Measurements from ENCODE around the gene BGLAP. TPM values are rescaled to one million over a fixed set of nuclear protein-coding genes. Genes with fewer than 3 reads are reported as not detected.
A peak's percentile ranks its signal among the peaks of the same experiment; 100 is the strongest.

BGLAP gene
- polyA plus RNA-seq, 1 experiment = 0.12 TPM

DNA sequence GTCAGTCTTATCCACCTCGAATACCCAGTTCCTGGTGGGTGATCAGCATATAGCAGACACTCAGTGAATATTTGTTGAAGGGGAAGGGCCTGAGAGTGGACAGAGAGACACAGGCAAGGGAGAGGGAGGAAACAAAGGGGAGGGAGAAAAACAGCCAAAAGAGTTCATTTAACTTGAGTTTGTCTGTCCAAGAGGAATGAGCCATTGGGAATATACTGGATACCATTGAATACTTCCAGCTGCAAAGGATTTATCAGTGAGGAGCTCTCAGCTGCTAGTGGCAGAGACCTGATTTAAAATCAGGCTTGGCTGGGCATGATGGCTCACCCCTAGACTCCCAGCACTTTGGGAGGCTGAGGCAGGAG is 11.5 kb upstream of the BGLAP start:
- no peaks in the 10 kb centered on the region for H3K27me3 ChIP-seq (ENCODE audit: control insufficient read depth, insufficient read depth, low read length)
- TF ChIP-seq, protein P1, sequence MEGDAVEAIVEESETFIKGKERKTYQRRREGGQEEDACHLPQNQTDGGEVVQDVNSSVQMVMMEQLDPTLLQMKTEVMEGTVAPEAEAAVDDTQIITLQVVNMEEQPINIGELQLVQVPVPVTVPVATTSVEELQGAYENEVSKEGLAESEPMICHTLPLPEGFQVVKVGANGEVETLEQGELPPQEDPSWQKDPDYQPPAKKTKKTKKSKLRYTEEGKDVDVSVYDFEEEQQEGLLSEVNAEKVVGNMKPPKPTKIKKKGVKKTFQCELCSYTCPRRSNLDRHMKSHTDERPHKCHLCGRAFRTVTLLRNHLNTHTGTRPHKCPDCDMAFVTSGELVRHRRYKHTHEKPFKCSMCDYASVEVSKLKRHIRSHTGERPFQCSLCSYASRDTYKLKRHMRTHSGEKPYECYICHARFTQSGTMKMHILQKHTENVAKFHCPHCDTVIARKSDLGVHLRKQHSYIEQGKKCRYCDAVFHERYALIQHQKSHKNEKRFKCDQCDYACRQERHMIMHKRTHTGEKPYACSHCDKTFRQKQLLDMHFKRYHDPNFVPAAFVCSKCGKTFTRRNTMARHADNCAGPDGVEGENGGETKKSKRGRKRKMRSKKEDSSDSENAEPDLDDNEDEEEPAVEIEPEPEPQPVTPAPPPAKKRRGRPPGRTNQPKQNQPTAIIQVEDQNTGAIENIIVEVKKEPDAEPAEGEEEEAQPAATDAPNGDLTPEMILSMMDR (IDR thresholded peaks at IDR 0.05; ENCODE audit: low read depth, low read length) = no peak
- no peak overlapping the region for H3K27ac ChIP-seq (ENCODE audit: low read depth, low read length)
- DNase-seq (ENCODE audit: low read depth, low spot score) = no peak
- CTCF ChIA-PET = interaction anchor here (0.7 kb wide), 1 partner anchor 205 kb away, joined by 3 read pairs; no protein-coding TSS in a partner anchor
- no peaks in the 10 kb centered on the region for H3K9me3 ChIP-seq (ENCODE audit: control insufficient read depth, insufficient read depth, low read length)
- H3K4me3 ChIP-seq (ENCODE audit: low read depth, low read length) = no peak overlapping the region
- POLR2A ChIA-PET = no interaction called here

DNA sequence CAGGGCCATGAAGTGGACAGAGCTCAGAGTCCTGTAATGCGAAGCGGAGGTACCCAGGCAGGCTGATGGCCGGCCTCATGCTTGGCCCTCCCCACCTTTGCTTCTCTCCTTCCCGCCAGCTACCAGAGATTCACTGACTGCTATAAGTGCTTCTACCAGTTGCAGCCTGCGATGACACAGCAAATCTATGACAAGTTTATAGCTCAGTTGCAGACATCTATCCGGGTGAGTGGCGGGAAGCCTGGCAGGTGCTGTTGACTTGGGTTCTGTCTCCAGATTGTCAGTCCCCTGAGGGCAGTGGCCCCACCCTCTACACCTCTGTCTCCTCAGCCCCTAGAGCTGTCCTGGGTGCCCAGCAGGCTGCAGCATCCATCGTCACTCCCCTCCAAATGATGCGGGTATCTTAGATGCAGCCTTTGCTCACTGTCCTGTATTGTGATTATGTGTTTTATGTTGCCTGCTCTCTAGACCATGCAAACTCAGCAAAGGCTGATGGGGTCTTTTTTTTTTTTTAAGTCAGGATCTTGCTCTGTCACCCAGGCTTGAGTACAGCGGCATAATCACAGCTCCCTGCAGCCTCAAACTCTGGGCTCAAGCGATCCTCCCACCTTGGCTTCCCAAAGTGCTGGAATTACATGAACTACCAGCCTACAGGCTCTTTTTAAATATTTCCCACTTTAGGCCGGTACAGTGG is 9.6 kb upstream of the BGLAP start:
- POLR2A ChIA-PET = interaction anchor here (0.6 to 0.7 kb wide), 3 partner anchors 13 to 63 kb away, joined by 3 to 5 read pairs (median 4); partner anchors contain the start of gene SLC25A44

DNA sequence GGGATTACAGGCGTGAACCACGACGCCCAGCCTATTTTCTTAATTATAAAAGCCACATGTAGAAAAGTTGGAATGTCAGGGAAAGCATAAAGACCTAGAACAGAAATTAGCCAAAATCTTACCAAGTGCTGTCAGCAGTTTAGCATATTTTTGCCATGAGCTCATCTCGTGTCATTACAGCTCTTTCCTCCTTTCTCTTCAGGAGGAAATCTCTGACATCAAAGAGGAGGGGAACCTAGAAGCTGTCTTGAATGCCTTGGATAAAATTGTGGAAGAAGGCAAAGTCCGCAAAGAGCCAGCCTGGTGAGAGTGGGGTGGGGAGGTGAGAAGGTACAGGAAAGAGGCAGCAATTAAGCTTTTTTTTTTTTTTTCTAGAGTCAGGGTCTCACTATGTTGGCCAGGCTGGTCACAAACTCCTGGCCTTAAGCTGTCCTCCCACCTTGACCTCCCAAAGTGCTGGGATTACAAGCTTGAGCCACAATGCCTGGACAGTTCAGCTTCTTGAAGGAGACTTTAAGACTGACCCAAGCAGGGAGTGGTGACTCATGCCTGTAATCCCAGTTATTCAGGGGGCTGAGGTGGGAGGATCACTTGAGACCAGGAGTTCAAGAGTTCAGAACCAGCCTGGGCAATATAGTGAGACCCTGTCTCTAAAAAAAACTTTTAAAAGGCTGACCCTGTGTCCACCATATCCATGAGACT is 8.4 kb upstream of the BGLAP start:
- ChIA-PET CTCF (interaction anchor here (0.6 to 2.5 kb wide), 8 partner anchors 9 to 144 kb away, joined by 4 to 20 read pairs (median 6); no protein-coding TSS in a partner anchor), POLR2A (interaction anchor here (0.6 to 1.2 kb wide), 10 partner anchors 10 to 104 kb away, joined by 3 to 7 read pairs (median 4); partner anchors contain the start of gene PMF1)
- peak; percentile 61 for DNase-seq (ENCODE audit: low read depth, low spot score)
- H3K4me3 ChIP-seq (ENCODE audit: low read depth, low read length) = no peak overlapping the region
- H3K27me3 ChIP-seq (ENCODE audit: control insufficient read depth, insufficient read depth, low read length) = no peaks in the 10 kb centered on the region
- no peaks in the 10 kb centered on the region for H3K9me3 ChIP-seq (ENCODE audit: control insufficient read depth, insufficient read depth, low read length)
- TF ChIP-seq, protein P1 (IDR thresholded peaks at IDR 0.05; ENCODE audit: low read depth, low read length) = no peak
- H3K27ac ChIP-seq (ENCODE audit: low read depth, low read length) = peak overlapping the region; percentile 94

More for the DNA sequence above, 9.6 kb upstream of the BGLAP start:
- Histone ChIP-seq H3K4me3 (ENCODE audit: low read depth, low read length) (no peak overlapping the region), H3K27me3 (ENCODE audit: control insufficient read depth, insufficient read depth, low read length) (no peaks in the 10 kb centered on the region), H3K27ac (ENCODE audit: low read depth, low read length) (peak overlapping the region; percentile 47), H3K9me3 (ENCODE audit: control insufficient read depth, insufficient read depth, low read length) (no peaks in the 10 kb centered on the region)
- no peak for DNase-seq (ENCODE audit: low read depth, low spot score)
- CTCF ChIA-PET = interaction anchor here (0.6 to 2.5 kb wide), 10 partner anchors 9 to 159 kb away, joined by 3 to 18 read pairs (median 4); no protein-coding TSS in a partner anchor
- TF ChIP-seq, protein P1 (IDR thresholded peaks at IDR 0.05; ENCODE audit: low read depth, low read length) = no peak

DNA sequence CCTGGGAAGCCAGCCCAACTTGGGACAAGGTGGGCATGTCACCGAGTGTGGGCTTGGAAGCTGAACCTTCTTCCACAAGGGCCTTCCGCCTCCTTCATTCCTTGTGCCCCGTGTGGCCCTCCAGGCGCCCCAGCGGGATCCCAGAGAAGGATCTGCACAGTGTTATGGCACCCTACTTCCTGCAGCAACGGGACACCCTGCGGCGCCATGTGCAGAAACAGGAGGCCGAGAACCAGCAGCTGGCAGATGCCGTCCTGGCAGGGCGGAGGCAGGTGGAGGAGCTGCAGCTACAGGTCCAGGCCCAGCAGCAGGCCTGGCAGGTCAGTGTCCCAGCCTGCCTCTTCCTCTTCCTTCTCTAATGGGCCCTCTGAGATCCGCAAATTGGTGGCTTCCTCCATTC is 5.8 kb upstream of the BGLAP start:
- no peak for DNase-seq (ENCODE audit: low read depth, low spot score)
- TF ChIP-seq, protein P1 (IDR thresholded peaks at IDR 0.05; ENCODE audit: low read depth, low read length) = no peak
- ChIA-PET POLR2A (no interaction called here), CTCF (interaction anchor here (1.8 kb wide), 1 partner anchor 11 kb away, joined by 11 read pairs; no protein-coding TSS in a partner anchor)
- Histone ChIP-seq H3K27me3 (ENCODE audit: control insufficient read depth, insufficient read depth, low read length) (no peaks in the 10 kb centered on the region), H3K4me3 (ENCODE audit: low read depth, low read length) (no peak overlapping the region), H3K27ac (ENCODE audit: low read depth, low read length) (no peak overlapping the region), H3K9me3 (ENCODE audit: control insufficient read depth, insufficient read depth, low read length) (no peaks in the 10 kb centered on the region)

DNA sequence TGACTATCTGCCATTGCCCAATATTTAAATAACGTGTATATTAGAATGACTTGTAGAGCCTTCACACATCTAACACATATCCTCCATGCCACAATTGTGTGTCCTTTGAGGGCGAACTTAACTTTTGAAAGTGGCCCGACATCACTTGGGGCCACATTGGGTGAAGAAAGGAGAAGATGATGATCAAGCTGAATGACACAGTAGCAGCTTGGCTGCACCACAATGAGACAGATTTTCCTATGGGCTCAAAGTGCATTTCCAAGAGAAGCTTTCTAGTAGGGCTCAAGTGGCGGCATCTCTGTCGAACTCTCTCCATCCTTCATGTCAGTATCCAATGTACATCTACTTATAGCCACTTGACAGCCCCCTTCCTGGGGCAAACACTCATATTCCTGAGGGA is 3.7 kb upstream of the BGLAP start:
- ChIA-PET POLR2A (no interaction called here), CTCF (interaction anchor here (1.8 kb wide), 1 partner anchor 13 kb away, joined by 11 read pairs; no protein-coding TSS in a partner anchor)
- H3K27me3 ChIP-seq (ENCODE audit: control insufficient read depth, insufficient read depth, low read length) = no peaks in the 10 kb centered on the region
- no peak overlapping the region for H3K4me3 ChIP-seq (ENCODE audit: low read depth, low read length)
- TF ChIP-seq, protein P1 (IDR thresholded peaks at IDR 0.05; ENCODE audit: low read depth, low read length) = no peak
- no peak for DNase-seq (ENCODE audit: low read depth, low spot score)
- no peak overlapping the region for H3K27ac ChIP-seq (ENCODE audit: low read depth, low read length)
- H3K9me3 ChIP-seq (ENCODE audit: control insufficient read depth, insufficient read depth, low read length) = no peaks in the 10 kb centered on the region

Data from AG04450 (cell line).